DOHH2 (cell line): ENCODE results near the gene ERI3.
"Not testable (repeated sequence)": the region's sequence is repeated elsewhere in the genome, so short reads cannot be mapped to it uniquely, and the experiment has no call there.

Source experiments
- H3F3A ChIP-seq: fragments of 200-600 bp; sonication (generic), shearing (Covaris generic); 2 replicates; pipeline ENCODE4 v1.6.0; 2016; ENCODE audit warnings: antibody characterized with exemption, mild to moderate bottlenecking; ENCODE audit not compliant: control insufficient read depth, insufficient read depth
- H3K27ac ChIP-seq: fragments of 200-600 bp; sonication (generic); 2 replicates; pipeline ENCODE4 v1.5.1; 2014; ENCODE audit warnings: low read depth, mild to moderate bottlenecking, low read length, moderate library complexity
- H3K27me3 ChIP-seq: fragments of 200-600 bp; sonication (generic); 2 replicates; pipeline ENCODE4 v1.6.1; 2014; ENCODE audit warnings: mild to moderate bottlenecking, low read length, mixed read lengths; ENCODE audit not compliant: control insufficient read depth
- H3K36me3 ChIP-seq: fragments of 200-600 bp; sonication (generic); 2 replicates; pipeline ENCODE4 v1.6.1; 2014; ENCODE audit warnings: mild to moderate bottlenecking, low read length, moderate library complexity, mixed read lengths; ENCODE audit not compliant: control insufficient read depth
- H3K4me1 ChIP-seq: fragments of 200-600 bp; sonication (generic); 2 replicates; pipeline ENCODE4 v1.6.1; 2014; ENCODE audit warnings: mild to moderate bottlenecking, low read length, mixed read lengths; ENCODE audit not compliant: control insufficient read depth
- H3K4me2 ChIP-seq: fragments of 200-600 bp; sonication (generic); 2 replicates; pipeline ENCODE4 v1.6.0; 2014; ENCODE audit warnings: mild to moderate bottlenecking, low read length, moderate library complexity
- H3K4me3 ChIP-seq: fragments of 200-600 bp; sonication (generic); 2 replicates; pipeline ENCODE4 v1.5.1; 2014; ENCODE audit warnings: mild to moderate bottlenecking, low read length, mixed read lengths
- H3K79me2 ChIP-seq: fragments of 200-600 bp; sonication (generic); 2 replicates; pipeline ENCODE4 v1.6.1; 2014; ENCODE audit warnings: mild to moderate bottlenecking, low read length, mixed read lengths; ENCODE audit not compliant: control insufficient read depth
- H3K9me2 ChIP-seq: fragments of 200-600 bp; sonication (generic); replicated peaks from 2 replicates; pipeline ENCODE4 v1.6.1; 2014; ENCODE audit warnings: mild to moderate bottlenecking, low read length, mixed read lengths; ENCODE audit not compliant: control insufficient read depth
- H3K9me3 ChIP-seq: fragments of 200-600 bp; sonication (generic); 2 replicates; pipeline ENCODE4 v1.6.1; 2014; ENCODE audit warnings: antibody characterized with exemption, low read length, mixed read lengths; ENCODE audit not compliant: control insufficient read depth, insufficient read depth
- H4K20me1 ChIP-seq: fragments of 200-600 bp; sonication (generic); 2 replicates; pipeline ENCODE4 v1.6.0; 2014; ENCODE audit warnings: low read depth, mild to moderate bottlenecking, antibody characterized with exemption, low read length, moderate library complexity; ENCODE audit not compliant: control insufficient read depth, insufficient read depth
- EZH2phosphoT487 ChIP-seq: fragments of 200-600 bp; sonication (generic); IDR thresholded peaks from 2 replicates; pipeline ENCODE4 v1.6.1; 2017; ENCODE audit warnings: borderline replicate concordance, mild to moderate bottlenecking, antibody characterized with exemption, low read length, moderate library complexity, mixed read lengths
- TF ChIP-seq, protein P1 (sequence below): fragments of 200-600 bp; sonication (generic); IDR thresholded peaks from one replicate; pipeline ENCODE4 v1.5.1; 2014; ENCODE audit warnings: antibody characterized with exemption, mild to moderate bottlenecking, low read depth, low read length; ENCODE audit not compliant: poor library complexity, severe bottlenecking

Gene ERI3

DNA sequence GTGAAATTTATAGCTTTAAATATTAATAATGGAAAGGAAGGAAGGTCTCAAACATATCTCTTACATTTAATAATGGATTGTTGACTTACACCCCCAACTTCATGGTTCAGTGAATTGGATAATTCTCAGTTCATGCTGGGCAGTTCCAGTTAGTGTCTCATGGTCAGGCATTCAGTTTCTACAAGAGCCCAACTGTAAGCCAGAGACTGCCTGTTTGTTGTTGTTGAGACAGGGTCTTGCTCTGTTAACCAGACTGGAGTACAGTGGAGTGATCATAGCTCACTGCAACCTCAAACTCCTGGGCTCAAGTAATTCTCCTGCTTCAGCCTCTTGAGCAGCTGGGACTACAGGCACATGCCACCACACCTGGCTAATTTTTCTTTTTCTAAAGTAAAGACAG lies 146.8 kb downstream of the ERI3 start:
- no peaks in the 10 kb centered on the region for H3K79me2 ChIP-seq
- no peaks in the 10 kb centered on the region for H3K36me3 ChIP-seq
- H3K9me2 ChIP-seq: no peaks in the 10 kb centered on the region
- peaks cover 9% of the 10 kb centered on the region for H3K4me1 ChIP-seq
- no peak overlapping the region for H3K4me2 ChIP-seq
- H3F3A ChIP-seq: no peaks in the 10 kb centered on the region
- H3K27me3 ChIP-seq: no peaks in the 10 kb centered on the region
- no peaks in the 10 kb centered on the region for H4K20me1 ChIP-seq
- H3K4me3 ChIP-seq: no peak overlapping the region
- TF ChIP-seq, protein P1, sequence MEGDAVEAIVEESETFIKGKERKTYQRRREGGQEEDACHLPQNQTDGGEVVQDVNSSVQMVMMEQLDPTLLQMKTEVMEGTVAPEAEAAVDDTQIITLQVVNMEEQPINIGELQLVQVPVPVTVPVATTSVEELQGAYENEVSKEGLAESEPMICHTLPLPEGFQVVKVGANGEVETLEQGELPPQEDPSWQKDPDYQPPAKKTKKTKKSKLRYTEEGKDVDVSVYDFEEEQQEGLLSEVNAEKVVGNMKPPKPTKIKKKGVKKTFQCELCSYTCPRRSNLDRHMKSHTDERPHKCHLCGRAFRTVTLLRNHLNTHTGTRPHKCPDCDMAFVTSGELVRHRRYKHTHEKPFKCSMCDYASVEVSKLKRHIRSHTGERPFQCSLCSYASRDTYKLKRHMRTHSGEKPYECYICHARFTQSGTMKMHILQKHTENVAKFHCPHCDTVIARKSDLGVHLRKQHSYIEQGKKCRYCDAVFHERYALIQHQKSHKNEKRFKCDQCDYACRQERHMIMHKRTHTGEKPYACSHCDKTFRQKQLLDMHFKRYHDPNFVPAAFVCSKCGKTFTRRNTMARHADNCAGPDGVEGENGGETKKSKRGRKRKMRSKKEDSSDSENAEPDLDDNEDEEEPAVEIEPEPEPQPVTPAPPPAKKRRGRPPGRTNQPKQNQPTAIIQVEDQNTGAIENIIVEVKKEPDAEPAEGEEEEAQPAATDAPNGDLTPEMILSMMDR: no peak
- no peak for TF ChIP-seq EZH2phosphoT487
- H3K9me3 ChIP-seq: no peaks in the 10 kb centered on the region
- H3K27ac ChIP-seq: no peak overlapping the region

GRCh38 chr1:44206545-44206944 lies 148.5 kb downstream of the ERI3 start:
- not testable (repeated sequence) for H3K79me2 ChIP-seq, H3K9me3 ChIP-seq, H3F3A ChIP-seq, H4K20me1 ChIP-seq, H3K27me3 ChIP-seq, H3K27ac ChIP-seq, H3K4me1 ChIP-seq, H3K4me3 ChIP-seq, H3K36me3 ChIP-seq, H3K4me2 ChIP-seq, H3K9me2 ChIP-seq

DNA sequence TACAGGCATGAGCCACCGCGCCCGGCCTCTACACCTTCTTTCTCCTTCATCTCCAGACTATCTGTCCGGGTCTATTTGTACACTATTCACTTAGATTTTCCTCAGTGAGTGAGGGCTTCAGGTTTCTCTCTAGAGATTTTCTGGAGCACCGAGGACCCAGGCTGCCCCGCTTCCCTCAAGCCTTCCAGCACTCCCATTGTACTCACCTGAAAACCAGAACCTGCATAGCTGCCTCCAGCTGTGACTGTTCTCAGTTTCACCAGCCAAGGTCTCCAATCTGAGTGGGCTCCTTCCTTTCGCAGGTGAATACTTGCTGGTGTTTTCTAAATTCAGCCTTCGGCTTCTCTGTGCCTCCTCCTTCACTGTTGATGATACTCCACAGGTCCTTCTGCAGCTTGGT lies 154.7 kb downstream of the ERI3 start:
- Histone ChIP-seq H3K4me2 (no peak overlapping the region), H3K9me3 (no peaks in the 10 kb centered on the region), H3K4me3 (no peak overlapping the region), H3K4me1 (no peaks in the 10 kb centered on the region), H3K27me3 (no peaks in the 10 kb centered on the region; the same call in 1 of the 2 replicates), H3K36me3 (no peaks in the 10 kb centered on the region), H3K27ac (no peak overlapping the region), H3F3A (no peaks in the 10 kb centered on the region), H3K9me2 (no peaks in the 10 kb centered on the region), H4K20me1 (no peaks in the 10 kb centered on the region), H3K79me2 (no peaks in the 10 kb centered on the region)
- TF ChIP-seq, protein P1: no peak
- no peak for TF ChIP-seq EZH2phosphoT487

DNA sequence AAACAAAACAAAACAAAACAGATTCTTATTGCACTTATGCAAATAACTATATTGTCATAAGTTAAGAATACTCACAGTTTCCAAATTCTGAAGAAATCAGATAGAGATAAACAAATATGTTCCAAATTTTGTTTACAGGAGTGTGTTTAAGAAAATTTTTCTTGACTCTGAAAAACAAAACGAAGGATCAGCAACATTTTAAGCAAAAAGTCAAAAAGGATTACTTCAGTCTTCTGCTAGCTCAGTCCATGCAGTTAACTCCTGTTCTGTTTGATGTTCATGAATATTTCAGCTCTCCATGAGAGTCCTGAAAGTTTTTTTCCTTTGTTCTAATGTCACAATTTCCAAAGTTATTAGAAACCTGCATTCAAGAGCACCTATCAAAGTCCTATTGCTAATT lies 180.4 kb downstream of the ERI3 start:
- Histone ChIP-seq H3K4me1 (no peaks in the 10 kb centered on the region), H3K9me2 (no peaks in the 10 kb centered on the region), H4K20me1 (no peaks in the 10 kb centered on the region), H3K27ac (no peak overlapping the region), H3K36me3 (no peaks in the 10 kb centered on the region), H3K4me3 (no peak overlapping the region), H3K79me2 (no peaks in the 10 kb centered on the region), H3K4me2 (no peak overlapping the region), H3F3A (no peaks in the 10 kb centered on the region), H3K27me3 (no peaks in the 10 kb centered on the region), H3K9me3 (peaks cover 10% of the 10 kb centered on the region; the same call in 1 of the 2 replicates)
- no peak for TF ChIP-seq EZH2phosphoT487
- TF ChIP-seq, protein P1: no peak
